ENCODE results near the gene COQ10B. TPM values are rescaled to one million over a fixed set of nuclear protein-coding genes. Genes with fewer than 3 reads are reported as not detected.
"Not testable (repeated sequence)": the region's sequence is repeated elsewhere in the genome, so short reads cannot be mapped to it uniquely, and the experiment has no call there.

The COQ10B gene
- total RNA-seq, 1 donor from 2014 or later: 15.9 TPM

- H3K4me1 Mint-ChIP-seq: peaks cover 1% of the 10 kb centered on the region
- H3K36me3 Mint-ChIP-seq: peaks cover 15% of the 10 kb centered on the region
- no peak for TF ChIP-seq CTCF (IDR thresholded peaks at IDR 0.05; ENCODE audit: unreplicated experiment)
- H3K4me3 Mint-ChIP-seq: no peak overlapping the region
- no peaks in the 10 kb centered on the region for H3K9me3 Mint-ChIP-seq
- H3K27ac Mint-ChIP-seq: no peak overlapping the region
- no peaks in the 10 kb centered on the region for H3K27me3 Mint-ChIP-seq (ENCODE audit: low read depth)
- DNase-seq (ENCODE audit: low spot score in 2 of 2, unreplicated experiment in 2 of 2): no peak
Measured at GRCh38 chr2:197464175-197464574, 10.8 kb downstream of the COQ10B start.

GRCh38 chr2:197472166-197472565 lies 18.8 kb downstream of the COQ10B start:
- TF ChIP-seq CTCF (IDR thresholded peaks at IDR 0.05; ENCODE audit: unreplicated experiment): no peak
- Mint-ChIP-seq H3K27me3 (ENCODE audit: low read depth) (no peaks in the 10 kb centered on the region), H3K36me3 (peaks cover 15% of the 10 kb centered on the region), H3K9me3 (no peaks in the 10 kb centered on the region), H3K4me1 (no peaks in the 10 kb centered on the region), H3K27ac (no peak overlapping the region), H3K4me3 (no peak overlapping the region)
- no peak for DNase-seq (ENCODE audit: low spot score in 2 of 2, unreplicated experiment in 2 of 2)

GRCh38 chr2:197477797-197478196 lies 24.4 kb downstream of the COQ10B start:
- TF ChIP-seq CTCF (IDR thresholded peaks at IDR 0.05; ENCODE audit: unreplicated experiment): no peak
- H3K4me1 Mint-ChIP-seq: no peaks in the 10 kb centered on the region
- H3K36me3 Mint-ChIP-seq: peaks cover 19% of the 10 kb centered on the region
- H3K27ac Mint-ChIP-seq: no peak overlapping the region
- H3K9me3 Mint-ChIP-seq: no peaks in the 10 kb centered on the region
- no peak for DNase-seq (ENCODE audit: low spot score in 2 of 2, unreplicated experiment in 2 of 2)
- no peaks in the 10 kb centered on the region for H3K27me3 Mint-ChIP-seq (ENCODE audit: low read depth)
- no peak overlapping the region for H3K4me3 Mint-ChIP-seq

- Mint-ChIP-seq H3K4me3 (no peak overlapping the region), H3K36me3 (peaks cover 27% of the 10 kb centered on the region), H3K27ac (no peak overlapping the region), H3K4me1 (no peaks in the 10 kb centered on the region), H3K9me3 (no peaks in the 10 kb centered on the region), H3K27me3 (ENCODE audit: low read depth) (no peaks in the 10 kb centered on the region)
- no peak for DNase-seq (ENCODE audit: low spot score in 2 of 2, unreplicated experiment in 2 of 2)
- TF ChIP-seq CTCF (IDR thresholded peaks at IDR 0.05; ENCODE audit: unreplicated experiment): no peak
Measured at GRCh38 chr2:197480165-197481036, 27.0 kb downstream of the COQ10B start.

- H3K27ac Mint-ChIP-seq; H3K27me3 Mint-ChIP-seq (ENCODE audit: low read depth); H3K4me3 Mint-ChIP-seq; DNase-seq (ENCODE audit: low spot score in 2 of 2, unreplicated experiment in 2 of 2); H3K9me3 Mint-ChIP-seq; H3K4me1 Mint-ChIP-seq: not testable (repeated sequence)
- H3K36me3 Mint-ChIP-seq: peaks cover 35% of the 10 kb centered on the region
Measured at GRCh38 chr2:197484248-197484647, 30.9 kb downstream of the COQ10B start.

- peaks cover 42% of the 10 kb centered on the region for H3K36me3 Mint-ChIP-seq
Measured at GRCh38 chr2:197486175-197486574, 32.8 kb downstream of the COQ10B start.

More at GRCh38 chr2:197486175-197486574, 32.8 kb downstream of the COQ10B start:
- TF ChIP-seq CTCF (IDR thresholded peaks at IDR 0.05; ENCODE audit: unreplicated experiment): no peak
- H3K9me3 Mint-ChIP-seq: no peaks in the 10 kb centered on the region
- H3K27me3 Mint-ChIP-seq (ENCODE audit: low read depth): no peaks in the 10 kb centered on the region
- no peak for DNase-seq (ENCODE audit: low spot score in 2 of 2, unreplicated experiment in 2 of 2)
- no peak overlapping the region for H3K27ac Mint-ChIP-seq
- H3K4me1 Mint-ChIP-seq: no peaks in the 10 kb centered on the region
- H3K4me3 Mint-ChIP-seq: no peak overlapping the region
